ENCODE results near the gene DGKE. TPM values are rescaled to one million over a fixed set of nuclear protein-coding genes. Genes with fewer than 3 reads are reported as not detected.

DGKE gene
- total RNA-seq, 1 donor, result 7.8 TPM

DNA sequence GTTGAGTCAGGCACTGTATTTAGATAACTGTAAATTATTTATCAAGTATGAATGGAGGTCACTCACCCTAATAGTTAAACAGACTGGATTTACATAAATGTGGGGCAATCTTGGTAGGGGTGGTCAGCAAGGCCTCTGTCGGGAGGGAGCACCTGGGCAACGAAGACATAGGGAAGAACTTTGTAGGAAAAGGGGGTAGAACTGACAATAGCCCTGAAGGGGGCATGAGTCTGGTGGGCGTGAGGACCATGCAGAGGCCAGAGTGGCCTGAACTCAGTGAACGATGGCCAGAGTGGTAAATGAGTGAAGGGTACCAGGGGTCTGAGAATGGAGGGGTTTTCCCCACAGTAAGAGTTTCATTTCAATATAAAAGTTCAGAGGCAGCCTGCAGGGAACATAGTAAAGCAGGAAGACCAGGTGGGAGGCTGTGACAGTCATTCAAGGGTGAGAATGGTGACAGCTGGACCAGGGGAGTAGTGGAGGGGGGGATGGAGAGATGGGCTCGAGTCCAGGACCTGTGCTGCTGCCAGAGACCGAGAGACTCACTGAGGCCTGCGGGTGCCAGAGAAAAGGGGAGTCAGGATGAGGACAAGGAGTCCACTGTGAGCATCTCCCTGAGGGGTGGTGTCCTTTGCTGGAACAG is 3.1 kb upstream of the DGKE start:
- TF ChIP-seq, protein P1, sequence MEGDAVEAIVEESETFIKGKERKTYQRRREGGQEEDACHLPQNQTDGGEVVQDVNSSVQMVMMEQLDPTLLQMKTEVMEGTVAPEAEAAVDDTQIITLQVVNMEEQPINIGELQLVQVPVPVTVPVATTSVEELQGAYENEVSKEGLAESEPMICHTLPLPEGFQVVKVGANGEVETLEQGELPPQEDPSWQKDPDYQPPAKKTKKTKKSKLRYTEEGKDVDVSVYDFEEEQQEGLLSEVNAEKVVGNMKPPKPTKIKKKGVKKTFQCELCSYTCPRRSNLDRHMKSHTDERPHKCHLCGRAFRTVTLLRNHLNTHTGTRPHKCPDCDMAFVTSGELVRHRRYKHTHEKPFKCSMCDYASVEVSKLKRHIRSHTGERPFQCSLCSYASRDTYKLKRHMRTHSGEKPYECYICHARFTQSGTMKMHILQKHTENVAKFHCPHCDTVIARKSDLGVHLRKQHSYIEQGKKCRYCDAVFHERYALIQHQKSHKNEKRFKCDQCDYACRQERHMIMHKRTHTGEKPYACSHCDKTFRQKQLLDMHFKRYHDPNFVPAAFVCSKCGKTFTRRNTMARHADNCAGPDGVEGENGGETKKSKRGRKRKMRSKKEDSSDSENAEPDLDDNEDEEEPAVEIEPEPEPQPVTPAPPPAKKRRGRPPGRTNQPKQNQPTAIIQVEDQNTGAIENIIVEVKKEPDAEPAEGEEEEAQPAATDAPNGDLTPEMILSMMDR (IDR thresholded peaks at IDR 0.05; ENCODE audit: insufficient read depth, low read length), result no peak
- H3K4me3 ChIP-seq (ENCODE audit: low read depth, low read length), result no peak overlapping the region
- no peak for DNase-seq (ENCODE audit: low read depth)

DNA sequence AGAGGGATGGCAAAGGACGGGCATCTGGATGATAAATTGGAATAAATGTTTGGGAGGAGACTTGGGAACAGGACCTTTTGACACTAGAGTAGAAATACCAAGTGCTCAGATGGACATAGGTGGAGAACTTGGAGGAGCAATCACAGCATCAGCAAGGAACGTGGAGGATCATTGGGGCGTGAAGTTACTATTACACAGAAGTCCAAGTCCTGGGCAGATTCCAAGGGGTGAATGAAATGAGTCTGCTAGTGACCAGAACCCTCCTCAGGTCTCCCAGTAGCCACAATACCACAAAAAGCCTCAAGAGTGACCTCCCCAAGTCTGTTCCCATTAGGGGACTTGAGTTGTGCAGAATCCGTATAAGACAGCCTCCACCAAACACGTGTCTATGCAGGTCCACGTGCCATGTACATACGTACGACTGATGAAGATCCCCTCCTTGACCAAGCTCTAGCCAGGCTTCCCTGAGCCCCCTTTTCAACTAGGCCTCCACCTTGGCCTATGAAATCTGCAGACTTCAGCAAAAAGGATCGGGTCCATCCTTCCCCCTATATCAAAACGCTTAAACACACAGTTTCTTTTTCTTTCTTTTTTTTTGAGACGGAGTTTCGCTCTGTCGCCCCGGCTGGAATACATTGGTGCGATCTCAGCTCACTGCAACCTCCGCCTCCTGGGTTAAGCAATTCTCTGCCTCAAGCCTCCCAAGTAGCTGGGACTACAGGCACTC is 2.4 kb upstream of the DGKE start:
- TF ChIP-seq, protein P1 (IDR thresholded peaks at IDR 0.05; ENCODE audit: insufficient read depth, low read length), result no peak
- DNase-seq (ENCODE audit: low read depth), result no peak
- H3K4me3 ChIP-seq (ENCODE audit: low read depth, low read length), result no peak overlapping the region

DNA sequence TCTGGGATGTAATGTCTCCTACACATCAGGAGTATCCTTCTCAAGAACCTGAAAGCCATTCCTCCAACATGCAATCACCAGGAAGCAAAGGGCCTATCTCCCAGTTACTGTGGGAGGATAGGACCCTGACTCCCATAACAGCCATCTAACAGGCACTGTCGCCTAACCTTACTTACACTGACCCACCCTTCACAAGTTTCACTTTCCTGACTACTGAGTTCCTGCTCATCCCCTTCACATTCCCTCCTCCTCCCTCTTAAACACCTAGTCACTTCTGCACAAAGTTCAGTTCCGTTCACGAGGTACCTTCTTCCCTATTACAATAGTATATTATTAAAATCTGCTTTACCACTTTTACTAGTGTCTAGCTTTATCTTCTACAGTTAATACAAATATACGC is 1.5 kb upstream of the DGKE start:
- peak overlapping the region; percentile 82 for H3K4me3 ChIP-seq (ENCODE audit: low read depth, low read length)
- TF ChIP-seq, protein P1 (IDR thresholded peaks at IDR 0.05; ENCODE audit: insufficient read depth, low read length), result no peak
- DNase-seq (ENCODE audit: low read depth), result no peak

DNA sequence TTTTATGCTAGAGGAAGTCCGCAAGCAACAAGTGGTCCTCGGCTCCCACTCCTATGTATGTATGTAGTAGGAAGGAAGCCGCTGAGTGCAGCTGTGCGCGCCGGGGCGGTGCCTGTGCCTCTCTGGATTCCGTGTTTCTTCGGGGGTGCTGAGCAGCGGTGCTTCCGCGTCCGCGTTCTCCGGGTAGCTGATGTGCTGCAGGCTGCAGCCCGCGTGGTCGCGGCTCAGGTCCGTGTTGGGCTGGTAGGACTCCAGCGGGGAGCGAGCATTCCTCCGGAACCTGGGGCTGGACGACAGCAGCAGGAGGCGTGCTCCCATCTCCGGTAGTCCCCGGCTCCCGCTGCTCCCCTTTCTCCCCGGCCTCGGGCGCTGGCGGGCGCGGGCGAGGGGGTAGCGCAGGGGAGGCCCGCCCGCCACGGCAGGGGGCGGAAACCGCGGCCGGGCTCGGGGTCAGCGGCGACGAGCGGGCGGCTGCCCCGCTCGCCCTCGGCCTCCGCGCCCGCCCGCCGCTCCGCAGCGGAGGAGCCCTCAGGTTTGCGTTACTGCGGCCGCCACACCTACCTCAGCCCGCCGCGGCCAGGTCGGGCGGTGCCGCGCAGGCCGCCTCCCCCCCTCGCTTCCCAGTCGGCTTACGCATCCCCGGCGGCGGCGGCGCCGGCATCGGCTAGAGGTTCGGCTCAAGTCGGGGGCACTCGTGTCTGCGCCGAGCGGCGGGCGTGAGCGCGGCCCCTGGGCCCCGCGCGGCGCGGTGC is 718 bp upstream of the DGKE start:
- TF ChIP-seq, protein P1 (IDR thresholded peaks at IDR 0.05; ENCODE audit: insufficient read depth, low read length), result no peak
- H3K4me3 ChIP-seq (ENCODE audit: low read depth, low read length), result peak overlapping the region; percentile 82
- DNase-seq (ENCODE audit: low read depth), result peak; percentile 54

DNA sequence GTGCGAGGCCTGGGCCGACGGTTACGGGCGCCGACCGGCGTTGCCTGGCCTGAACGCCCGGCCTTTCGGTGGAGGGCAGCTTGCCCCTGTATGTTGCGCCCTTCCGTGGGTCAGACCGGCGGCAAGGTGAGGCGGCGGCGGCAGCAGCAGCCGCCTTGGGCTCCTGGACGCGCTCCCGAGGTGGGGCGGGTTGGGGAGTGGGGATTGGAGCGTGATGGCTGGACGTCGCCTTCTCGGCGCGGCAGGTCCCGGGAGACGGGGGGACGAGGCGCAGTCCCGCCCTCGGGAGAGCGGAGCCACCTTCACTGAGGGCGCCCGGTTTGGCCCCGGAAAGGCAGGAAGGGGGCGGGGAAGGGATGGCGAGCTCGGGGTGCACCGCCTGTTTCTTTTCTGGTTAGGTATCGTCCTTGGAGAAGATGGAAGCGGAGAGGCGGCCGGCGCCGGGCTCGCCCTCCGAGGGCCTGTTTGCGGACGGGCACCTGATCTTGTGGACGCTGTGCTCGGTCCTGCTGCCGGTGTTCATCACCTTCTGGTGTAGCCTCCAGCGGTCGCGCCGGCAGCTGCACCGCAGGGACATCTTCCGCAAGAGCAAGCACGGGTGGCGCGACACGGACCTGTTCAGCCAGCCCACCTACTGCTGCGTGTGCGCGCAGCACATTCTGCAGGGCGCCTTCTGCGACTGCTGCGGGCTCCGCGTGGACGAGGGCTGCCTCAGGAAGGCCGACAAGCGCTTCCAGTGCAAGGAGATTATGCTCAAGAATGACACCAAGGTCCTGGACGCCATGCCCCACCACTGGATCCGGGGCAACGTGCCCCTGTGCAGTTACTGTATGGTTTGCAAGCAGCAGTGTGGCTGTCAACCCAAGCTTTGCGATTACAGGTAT is 671 bp downstream of the DGKE start:
- H3K4me3 ChIP-seq (ENCODE audit: low read depth, low read length), result peak overlapping the region; percentile 76
- TF ChIP-seq, protein P1 (IDR thresholded peaks at IDR 0.05; ENCODE audit: insufficient read depth, low read length), result no peak
- no peak for DNase-seq (ENCODE audit: low read depth)

DNA sequence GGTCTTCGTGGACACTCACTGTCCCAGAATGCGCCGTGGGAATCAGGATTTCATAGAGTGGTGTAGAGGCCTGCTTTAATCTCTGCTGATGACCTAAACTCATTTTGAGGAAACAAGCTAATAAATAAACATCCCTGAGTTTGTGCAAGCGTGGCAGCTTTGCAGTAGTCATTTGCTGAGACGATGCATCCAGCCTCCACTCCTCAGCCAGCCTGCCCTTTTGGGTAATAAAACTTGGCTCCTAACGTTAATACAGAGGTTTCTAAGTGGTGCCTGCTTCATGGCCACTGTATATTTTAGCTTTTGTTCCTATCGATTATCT is 1.3 kb downstream of the DGKE start:
- DNase-seq (ENCODE audit: low read depth), result no peak
- TF ChIP-seq, protein P1 (IDR thresholded peaks at IDR 0.05; ENCODE audit: insufficient read depth, low read length), result no peak
- peak overlapping the region; percentile 76 for H3K4me3 ChIP-seq (ENCODE audit: low read depth, low read length)

Measured in fibroblast of the aortic adventitia (primary cell).